Measurements from ENCODE around the gene ITPR2. TPM values are rescaled to one million over a fixed set of nuclear protein-coding genes. Genes with fewer than 3 reads are reported as not detected.

ITPR2 gene
- total RNA-seq, 1 experiment from 2014 or later = 26.0 TPM

DNA sequence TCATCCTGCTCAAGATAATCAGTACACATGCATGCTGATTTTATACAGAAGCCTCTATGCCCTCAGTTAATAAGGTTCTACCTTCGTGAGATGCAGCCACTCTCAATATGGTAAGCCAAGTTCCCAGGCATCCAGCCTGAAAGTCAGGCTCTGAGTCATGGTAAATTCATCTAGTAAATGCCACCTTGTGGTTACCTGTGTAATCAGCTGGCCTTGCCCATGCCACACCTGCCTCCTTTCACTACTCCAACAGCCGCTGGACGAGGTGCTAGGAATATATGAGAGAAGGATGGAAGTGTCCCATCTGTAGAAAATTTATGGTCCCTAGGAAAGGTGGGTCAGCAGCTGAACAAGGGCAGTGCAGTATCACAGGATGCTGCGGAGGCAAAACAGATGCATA is 430.3 kb downstream of the ITPR2 start:
- no peaks in the 10 kb centered on the region for H3K36me3 ChIP-seq (ENCODE audit: low read depth)
- no peaks in the 10 kb centered on the region for H3K9me3 ChIP-seq (ENCODE audit: insufficient read depth, low read depth)
- intact Hi-C loops (cut with micrococcal nuclease; ENCODE audit: unreplicated experiment) = loop anchor here (1.0 to 5.0 kb wide), 4 partner anchors 128 to 305 kb away; no protein-coding TSS in a partner anchor
- no peaks in the 10 kb centered on the region for H3K27me3 ChIP-seq (ENCODE audit: insufficient read depth, low read depth)
- peak overlapping the region; percentile 38 for H3K4me2 ChIP-seq
- peaks cover 22% of the 10 kb centered on the region for H3K4me1 ChIP-seq (replicated peaks; ENCODE audit: insufficient read depth)
- H3K4me3 ChIP-seq = no peak overlapping the region
- H2AFZ ChIP-seq = 0 out of 2 replicates have a peak overlapping the region, but pooled peaks have one; percentile 9
- no peaks in the 10 kb centered on the region for H3K79me2 ChIP-seq (ENCODE audit: low read depth)
- peak overlapping the region; percentile 44 for H3K27ac ChIP-seq
- DNase-seq = peak; percentile 77 to 93
- CTCF ChIA-PET = interaction anchor here (1.2 kb wide), 1 partner anchor 284 kb away, joined by 5 read pairs; no protein-coding TSS in a partner anchor
- H3F3A ChIP-seq (ENCODE audit: insufficient read depth, low read depth) = no peaks in the 10 kb centered on the region
- no peaks in the 10 kb centered on the region for H3K9me2 ChIP-seq (ENCODE audit: insufficient read depth)
- no TSS peak for BruUV-seq (replicated peaks)
- TF ChIP-seq, protein P1, sequence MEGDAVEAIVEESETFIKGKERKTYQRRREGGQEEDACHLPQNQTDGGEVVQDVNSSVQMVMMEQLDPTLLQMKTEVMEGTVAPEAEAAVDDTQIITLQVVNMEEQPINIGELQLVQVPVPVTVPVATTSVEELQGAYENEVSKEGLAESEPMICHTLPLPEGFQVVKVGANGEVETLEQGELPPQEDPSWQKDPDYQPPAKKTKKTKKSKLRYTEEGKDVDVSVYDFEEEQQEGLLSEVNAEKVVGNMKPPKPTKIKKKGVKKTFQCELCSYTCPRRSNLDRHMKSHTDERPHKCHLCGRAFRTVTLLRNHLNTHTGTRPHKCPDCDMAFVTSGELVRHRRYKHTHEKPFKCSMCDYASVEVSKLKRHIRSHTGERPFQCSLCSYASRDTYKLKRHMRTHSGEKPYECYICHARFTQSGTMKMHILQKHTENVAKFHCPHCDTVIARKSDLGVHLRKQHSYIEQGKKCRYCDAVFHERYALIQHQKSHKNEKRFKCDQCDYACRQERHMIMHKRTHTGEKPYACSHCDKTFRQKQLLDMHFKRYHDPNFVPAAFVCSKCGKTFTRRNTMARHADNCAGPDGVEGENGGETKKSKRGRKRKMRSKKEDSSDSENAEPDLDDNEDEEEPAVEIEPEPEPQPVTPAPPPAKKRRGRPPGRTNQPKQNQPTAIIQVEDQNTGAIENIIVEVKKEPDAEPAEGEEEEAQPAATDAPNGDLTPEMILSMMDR (conservative IDR thresholded peaks at IDR 0.05) = peak; percentile 55
- no peak for TF ChIP-seq EZH2 (IDR thresholded peaks at IDR 0.05; ENCODE audit: low read depth)
- POLR2A ChIA-PET (ENCODE audit: unreplicated experiment) = interaction anchor here (0.7 kb wide), 1 partner anchor 279 kb away, joined by 3 read pairs; no protein-coding TSS in a partner anchor
- H4K20me1 ChIP-seq (ENCODE audit: insufficient read depth) = no peaks in the 10 kb centered on the region

DNA sequence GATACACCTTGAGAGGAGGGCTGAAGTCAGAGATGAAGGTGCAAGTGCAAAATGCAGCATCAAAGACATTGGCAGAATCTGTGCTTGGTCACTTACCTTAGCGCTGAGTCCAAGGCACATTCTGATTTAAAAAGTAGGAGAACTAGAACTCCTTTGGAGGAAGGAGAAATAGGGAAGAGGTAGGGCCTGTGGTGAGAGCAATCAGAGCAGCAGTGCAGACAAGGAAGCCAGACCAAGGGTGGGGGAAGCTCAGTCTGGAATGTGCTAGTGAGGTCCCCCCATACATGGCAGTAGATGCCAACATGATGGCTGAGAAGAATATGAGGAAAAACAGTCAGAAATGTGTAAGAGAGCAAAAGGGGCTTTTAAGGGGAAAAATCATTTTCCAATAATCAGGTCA is 431.1 kb downstream of the ITPR2 start:
- peak overlapping the region; percentile 44 for H3K27ac ChIP-seq
- H3K4me2 ChIP-seq = peak overlapping the region; percentile 38; the same call in 1 of the 2 replicates
- intact Hi-C loops (cut with micrococcal nuclease; ENCODE audit: unreplicated experiment) = loop anchor here (1.0 to 5.0 kb wide), 4 partner anchors 128 to 305 kb away; no protein-coding TSS in a partner anchor
- no peaks in the 10 kb centered on the region for H3K27me3 ChIP-seq (ENCODE audit: insufficient read depth, low read depth)
- H2AFZ ChIP-seq = no peak overlapping the region
- H4K20me1 ChIP-seq (ENCODE audit: insufficient read depth) = no peaks in the 10 kb centered on the region; the same call in 1 of the 2 replicates
- no peak for TF ChIP-seq EZH2 (IDR thresholded peaks at IDR 0.05; ENCODE audit: low read depth)
- TF ChIP-seq, protein P1 (conservative IDR thresholded peaks at IDR 0.05) = no peak
- no peaks in the 10 kb centered on the region for H3F3A ChIP-seq (ENCODE audit: insufficient read depth, low read depth)
- H3K79me2 ChIP-seq (ENCODE audit: low read depth) = no peaks in the 10 kb centered on the region
- H3K36me3 ChIP-seq (ENCODE audit: low read depth) = no peaks in the 10 kb centered on the region
- DNase-seq = no peak
- no peaks in the 10 kb centered on the region for H3K9me3 ChIP-seq (ENCODE audit: insufficient read depth, low read depth)
- peaks cover 22% of the 10 kb centered on the region for H3K4me1 ChIP-seq (replicated peaks; ENCODE audit: insufficient read depth)
- POLR2A ChIA-PET (ENCODE audit: unreplicated experiment) = interaction anchor here (0.7 kb wide), 1 partner anchor 278 kb away, joined by 3 read pairs; no protein-coding TSS in a partner anchor
- CTCF ChIA-PET = interaction anchor here (1.2 kb wide), 1 partner anchor 283 kb away, joined by 5 read pairs; no protein-coding TSS in a partner anchor
- BruUV-seq (replicated peaks) = no TSS peak
- H3K9me2 ChIP-seq (ENCODE audit: insufficient read depth) = no peaks in the 10 kb centered on the region
- no peak overlapping the region for H3K4me3 ChIP-seq

DNA sequence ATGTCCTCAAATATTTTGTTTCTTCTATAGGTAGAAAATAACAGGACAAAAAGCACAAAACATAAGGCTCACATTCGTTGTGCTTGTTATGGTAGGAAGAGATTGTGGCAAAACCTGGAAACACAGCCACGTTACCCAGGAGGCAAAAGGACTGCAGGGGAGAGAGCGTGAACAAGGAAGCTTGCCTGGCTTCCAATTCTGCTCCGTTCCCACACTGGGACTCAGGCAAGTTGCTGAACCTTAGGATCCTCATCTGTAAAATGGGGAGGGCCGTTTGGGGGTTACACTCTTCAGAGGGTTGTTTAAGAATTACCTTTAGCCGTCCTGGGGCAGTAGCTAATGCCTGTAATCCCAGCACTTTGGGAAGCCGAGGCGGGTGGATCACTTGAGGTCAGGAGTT is 432.4 kb downstream of the ITPR2 start:
- no peak overlapping the region for H3K4me2 ChIP-seq
- H3K4me1 ChIP-seq (replicated peaks; ENCODE audit: insufficient read depth) = peaks cover 22% of the 10 kb centered on the region
- no peaks in the 10 kb centered on the region for H3K9me3 ChIP-seq (ENCODE audit: insufficient read depth, low read depth)
- CTCF ChIA-PET = no interaction called here
- no peaks in the 10 kb centered on the region for H3K27me3 ChIP-seq (ENCODE audit: insufficient read depth, low read depth)
- H3K9me2 ChIP-seq (ENCODE audit: insufficient read depth) = no peaks in the 10 kb centered on the region
- no peaks in the 10 kb centered on the region for H3F3A ChIP-seq (ENCODE audit: insufficient read depth, low read depth)
- no peak for DNase-seq
- intact Hi-C loops (cut with micrococcal nuclease; ENCODE audit: unreplicated experiment) = loop anchor here (5.0 kb wide), 1 partner anchor 213 kb away; no protein-coding TSS in a partner anchor
- no peaks in the 10 kb centered on the region for H3K36me3 ChIP-seq (ENCODE audit: low read depth)
- POLR2A ChIA-PET (ENCODE audit: unreplicated experiment) = no interaction called here
- H3K79me2 ChIP-seq (ENCODE audit: low read depth) = no peaks in the 10 kb centered on the region
- H4K20me1 ChIP-seq (ENCODE audit: insufficient read depth) = no peaks in the 10 kb centered on the region; the same call in 1 of the 2 replicates
- TF ChIP-seq, protein P1 (conservative IDR thresholded peaks at IDR 0.05) = no peak
- TF ChIP-seq EZH2 (IDR thresholded peaks at IDR 0.05; ENCODE audit: low read depth) = no peak
- H3K27ac ChIP-seq = no peak overlapping the region
- no peak overlapping the region for H2AFZ ChIP-seq
- no TSS peak for BruUV-seq (replicated peaks)
- no peak overlapping the region for H3K4me3 ChIP-seq

Data from PC-9 (cell line).